ENCODE data around the gene AFF3. TPM values are rescaled to one million over a fixed set of nuclear protein-coding genes. Genes with fewer than 3 reads are reported as not detected.

The AFF3 gene
- total RNA-seq, 4 donors from 2014 or later = 5.3 to 216 (median 12.5) TPM

GRCh38 chr2:100126201-100126600 lies 16.2 kb downstream of the AFF3 start:
- H3K36me3 ChIP-seq = no peaks in the 10 kb centered on the region

GRCh38 chr2:100125626-100126025 lies 16.8 kb downstream of the AFF3 start:
- Histone ChIP-seq H3K27me3 (no peaks in the 10 kb centered on the region), H3K9me3 (no peaks in the 10 kb centered on the region), H3K36me3 (no peaks in the 10 kb centered on the region), H3K4me3 (no peak overlapping the region), H3K4me1 (no peaks in the 10 kb centered on the region), H3K27ac (no peak overlapping the region)
- no peak for DNase-seq
- TF ChIP-seq, protein P1, sequence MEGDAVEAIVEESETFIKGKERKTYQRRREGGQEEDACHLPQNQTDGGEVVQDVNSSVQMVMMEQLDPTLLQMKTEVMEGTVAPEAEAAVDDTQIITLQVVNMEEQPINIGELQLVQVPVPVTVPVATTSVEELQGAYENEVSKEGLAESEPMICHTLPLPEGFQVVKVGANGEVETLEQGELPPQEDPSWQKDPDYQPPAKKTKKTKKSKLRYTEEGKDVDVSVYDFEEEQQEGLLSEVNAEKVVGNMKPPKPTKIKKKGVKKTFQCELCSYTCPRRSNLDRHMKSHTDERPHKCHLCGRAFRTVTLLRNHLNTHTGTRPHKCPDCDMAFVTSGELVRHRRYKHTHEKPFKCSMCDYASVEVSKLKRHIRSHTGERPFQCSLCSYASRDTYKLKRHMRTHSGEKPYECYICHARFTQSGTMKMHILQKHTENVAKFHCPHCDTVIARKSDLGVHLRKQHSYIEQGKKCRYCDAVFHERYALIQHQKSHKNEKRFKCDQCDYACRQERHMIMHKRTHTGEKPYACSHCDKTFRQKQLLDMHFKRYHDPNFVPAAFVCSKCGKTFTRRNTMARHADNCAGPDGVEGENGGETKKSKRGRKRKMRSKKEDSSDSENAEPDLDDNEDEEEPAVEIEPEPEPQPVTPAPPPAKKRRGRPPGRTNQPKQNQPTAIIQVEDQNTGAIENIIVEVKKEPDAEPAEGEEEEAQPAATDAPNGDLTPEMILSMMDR (IDR thresholded peaks at IDR 0.05) = no peak
- no peak for TF ChIP-seq POLR2A (IDR thresholded peaks at IDR 0.05)

More at GRCh38 chr2:100126201-100126600, 16.2 kb downstream of the AFF3 start:
- no peak for DNase-seq
- Histone ChIP-seq H3K9me3 (no peaks in the 10 kb centered on the region), H3K27ac (no peak overlapping the region), H3K4me1 (no peaks in the 10 kb centered on the region), H3K27me3 (no peaks in the 10 kb centered on the region), H3K4me3 (no peak overlapping the region)
- TF ChIP-seq, protein P1 (IDR thresholded peaks at IDR 0.05) = no peak
- TF ChIP-seq POLR2A (IDR thresholded peaks at IDR 0.05) = no peak

GRCh38 chr2:100124761-100125160 lies 17.6 kb downstream of the AFF3 start:
- Histone ChIP-seq H3K36me3 (no peaks in the 10 kb centered on the region), H3K4me1 (no peaks in the 10 kb centered on the region), H3K27ac (no peak overlapping the region), H3K4me3 (no peak overlapping the region), H3K27me3 (no peaks in the 10 kb centered on the region), H3K9me3 (no peaks in the 10 kb centered on the region)
- TF ChIP-seq, protein P1 (IDR thresholded peaks at IDR 0.05) = no peak
- TF ChIP-seq POLR2A (IDR thresholded peaks at IDR 0.05) = no peak
- DNase-seq = no peak

DNA sequence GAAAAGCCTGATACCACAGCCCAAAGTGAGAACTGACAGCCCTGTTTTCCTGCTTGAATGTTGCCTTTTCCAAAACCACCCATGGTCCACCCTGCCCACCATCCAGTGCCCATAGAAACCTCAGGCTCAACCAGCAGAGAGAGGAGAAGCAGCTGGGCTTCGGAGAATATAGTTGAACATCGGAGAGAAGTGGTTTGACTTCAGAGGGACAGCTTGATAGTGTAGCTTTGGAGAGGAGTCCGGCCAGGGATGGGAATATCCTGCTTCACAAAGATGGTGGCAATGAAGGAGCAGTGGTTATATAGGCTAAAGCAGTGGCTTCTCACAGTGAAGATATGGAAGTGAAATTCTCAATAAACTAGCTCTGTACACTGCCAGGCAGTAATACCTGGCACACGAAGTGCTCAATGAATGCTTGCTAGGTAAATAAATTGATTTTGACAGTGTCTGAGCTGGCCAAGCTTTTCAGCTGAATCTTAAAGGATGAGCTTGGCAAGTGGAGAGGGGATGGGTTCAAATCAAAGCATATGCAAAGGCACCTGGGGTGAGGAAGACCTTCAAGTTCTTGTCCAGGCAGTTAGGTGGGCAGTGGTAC lies 21.2 kb downstream of the AFF3 start:
- DNase-seq = no peak
- no peak for TF ChIP-seq POLR2A (IDR thresholded peaks at IDR 0.05)
- TF ChIP-seq, protein P1 (IDR thresholded peaks at IDR 0.05) = no peak
- Histone ChIP-seq H3K9me3 (no peaks in the 10 kb centered on the region), H3K27me3 (no peaks in the 10 kb centered on the region), H3K4me3 (no peak overlapping the region), H3K27ac (no peak overlapping the region), H3K36me3 (no peaks in the 10 kb centered on the region), H3K4me1 (no peaks in the 10 kb centered on the region)

DNA sequence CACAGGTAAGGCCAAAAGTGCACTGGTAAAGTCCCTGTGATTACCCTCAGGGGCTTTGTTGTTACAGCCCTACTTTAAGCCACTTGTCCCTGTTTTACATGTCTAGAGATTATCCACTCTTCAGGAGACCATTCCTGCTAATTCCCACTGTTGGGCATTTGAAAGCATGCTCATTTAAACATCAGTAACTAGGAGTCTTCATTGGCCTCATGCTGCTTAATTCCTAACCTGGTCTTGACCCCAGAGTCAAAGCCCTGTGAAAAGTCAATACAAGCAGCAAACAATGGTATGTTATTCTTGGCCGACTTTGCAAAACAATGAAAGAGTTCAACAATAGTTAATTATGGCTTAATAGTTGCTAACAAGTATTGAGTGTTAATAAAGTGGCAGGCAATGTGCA lies 23.2 kb downstream of the AFF3 start:
- Histone ChIP-seq H3K36me3 (no peaks in the 10 kb centered on the region), H3K27ac (no peak overlapping the region), H3K27me3 (no peaks in the 10 kb centered on the region), H3K4me1 (no peaks in the 10 kb centered on the region), H3K4me3 (no peak overlapping the region), H3K9me3 (no peaks in the 10 kb centered on the region)
- DNase-seq = no peak
- TF ChIP-seq, protein P1 (IDR thresholded peaks at IDR 0.05) = no peak
- TF ChIP-seq POLR2A (IDR thresholded peaks at IDR 0.05) = no peak
